Mesenchymal stem cell (in vitro differentiated cells and primary cell): Measurements from ENCODE around the gene RNASE8. TPM values are rescaled to one million over a fixed set of nuclear protein-coding genes. Genes with fewer than 3 reads are reported as not detected.
"Not testable (repeated sequence)": the region's sequence is repeated elsewhere in the genome, so short reads cannot be mapped to it uniquely, and the experiment has no call there.

Experiments used
- DNase-seq: peaks from one replicate; pipeline ENCODE4 v3.0.0-alpha.2; 2013
- H2AFZ ChIP-seq: one replicate; pipeline ENCODE4 v1.6.1; 2013; ENCODE audit warnings: low read depth, mild to moderate bottlenecking, control low read depth, inconsistent platforms, low read length, moderate library complexity
- H2AK5ac ChIP-seq: 2 replicates; pipeline ENCODE4 v1.6.1; 2013; ENCODE audit warnings: low read length, moderate library complexity, mild to moderate bottlenecking, inconsistent platforms; ENCODE audit not compliant: severe bottlenecking
- H2BK120ac ChIP-seq: one replicate; pipeline ENCODE4 v1.6.1; 2013; ENCODE audit warnings: low read depth, mild to moderate bottlenecking, inconsistent platforms, low read length, moderate library complexity
- H2BK12ac ChIP-seq, 2 experiments: one replicate each; pipeline ENCODE4 v1.6.1; 2013; ENCODE audit warnings: inconsistent platforms in 2 of 2, low read length in 2 of 2, mild to moderate bottlenecking in 2 of 2, moderate library complexity in 2 of 2, control low read depth in 1 of 2
- H2BK15ac ChIP-seq: one replicate; pipeline ENCODE4 v1.6.1; 2013; ENCODE audit warnings: mild to moderate bottlenecking, low read depth, inconsistent platforms; ENCODE audit not compliant: poor library complexity, severe bottlenecking
- H2BK5ac ChIP-seq: 2 replicates; pipeline ENCODE4 v1.6.1; 2013; ENCODE audit warnings: low read depth, mild to moderate bottlenecking, low read length, control low read depth, inconsistent platforms; ENCODE audit not compliant: poor library complexity, severe bottlenecking
- H3K14ac ChIP-seq, 2 experiments: one replicate each; pipeline ENCODE4 v1.6.1; 2013; ENCODE audit warnings: inconsistent platforms in 2 of 2, low read length in 2 of 2, control low read depth in 1 of 2, mild to moderate bottlenecking in 1 of 2, moderate library complexity in 1 of 2
- H3K18ac ChIP-seq, 2 experiments: one replicate each; pipeline ENCODE4 v1.6.1; 2013; ENCODE audit warnings: inconsistent platforms in 2 of 2, low read length in 2 of 2, control low read depth in 1 of 2, low read depth in 1 of 2, mild to moderate bottlenecking in 1 of 2
- H3K23ac ChIP-seq, 2 experiments: one replicate each; pipeline ENCODE4 v1.6.1; 2013; ENCODE audit warnings: inconsistent platforms in 2 of 2, low read length in 2 of 2, mild to moderate bottlenecking in 2 of 2, moderate library complexity in 2 of 2, control low read depth in 1 of 2
- H3K27ac ChIP-seq: 2 replicates; pipeline ENCODE4 v1.5.1; 2013; ENCODE audit warnings: mild to moderate bottlenecking, moderate library complexity, low read length, control low read depth, inconsistent platforms; ENCODE audit not compliant: poor library complexity, severe bottlenecking
- H3K27me3 ChIP-seq, 2 experiments: 2 replicates each; pipeline versions ENCODE4 v1.6.1 to v1.7.0; 2013; ENCODE audit warnings: low read length in 2 of 2, mild to moderate bottlenecking in 2 of 2, moderate library complexity in 2 of 2, control low read depth in 1 of 2, inconsistent platforms in 1 of 2; ENCODE audit not compliant: control insufficient read depth in 1 of 2, insufficient read depth in 1 of 2
- H3K36me3 ChIP-seq, 2 experiments: 2 replicates each; pipeline versions ENCODE4 v1.6.1 to v1.7.0; 2013; ENCODE audit warnings: low read length in 2 of 2, control low read depth in 1 of 2, inconsistent platforms in 1 of 2, low read depth in 1 of 2, mild to moderate bottlenecking in 1 of 2; ENCODE audit not compliant: insufficient read depth in 2 of 2, control insufficient read depth in 1 of 2
- H3K4ac ChIP-seq, 2 experiments: one replicate each; pipeline ENCODE4 v1.6.1; 2013; ENCODE audit warnings: inconsistent platforms in 2 of 2, low read length in 2 of 2, mild to moderate bottlenecking in 2 of 2, moderate library complexity in 2 of 2, control low read depth in 1 of 2, low read depth in 1 of 2
- H3K4me1 ChIP-seq: 2 replicates; pipeline ENCODE4 v1.6.1; 2013; ENCODE audit warnings: low read depth, low read length, control low read depth; ENCODE audit not compliant: control insufficient read depth, insufficient read depth
- H3K4me2 ChIP-seq: 2 replicates; pipeline ENCODE4 v1.6.1; 2013; ENCODE audit warnings: low read length, mild to moderate bottlenecking, inconsistent platforms; ENCODE audit not compliant: poor library complexity, severe bottlenecking
- H3K4me3 ChIP-seq, 2 experiments: 2 replicates each; pipeline versions ENCODE4 v1.5.1 to v1.7.0; 2013; ENCODE audit warnings: low read length in 2 of 2, mild to moderate bottlenecking in 2 of 2, control low read depth in 1 of 2, low read depth in 1 of 2; ENCODE audit not compliant: insufficient read depth in 1 of 2
- H3K79me1 ChIP-seq: replicated peaks from 2 replicates; pipeline ENCODE4 v1.6.1; 2013; ENCODE audit warnings: mild to moderate bottlenecking, control low read depth, low read length, inconsistent platforms; ENCODE audit not compliant: poor library complexity, severe bottlenecking
- H3K9ac ChIP-seq: 2 replicates; pipeline ENCODE4 v1.7.0; 2013; ENCODE audit warnings: mild to moderate bottlenecking, low read length, moderate library complexity
- H3K9me3 ChIP-seq: 2 replicates; pipeline ENCODE4 v1.7.0; 2013; ENCODE audit warnings: mild to moderate bottlenecking, low read length; ENCODE audit not compliant: control insufficient read depth
- H4K8ac ChIP-seq: one replicate; pipeline ENCODE4 v1.6.1; 2013; ENCODE audit warnings: inconsistent platforms, mild to moderate bottlenecking, low read length, moderate library complexity
- H4K91ac ChIP-seq: one replicate; pipeline ENCODE4 v1.6.1; 2013; ENCODE audit warnings: mild to moderate bottlenecking, low read length, inconsistent platforms
- WGBS: methylation state at CpG from one replicate; pipeline ENCODE4 v1.1.7; 2013; ENCODE audit warnings: mixed read lengths; 5-methylcytosine and 5-hydroxymethylcytosine counted together
- polyA plus RNA-seq, 2 experiments: library from polyadenylated mRNA; stranded (reverse); fragments of 200-250 nt; gene quantifications; one replicate each; pipeline ENCODE4 v1.2.3, GENCODE V29; 2013

Gene RNASE8, protein sequence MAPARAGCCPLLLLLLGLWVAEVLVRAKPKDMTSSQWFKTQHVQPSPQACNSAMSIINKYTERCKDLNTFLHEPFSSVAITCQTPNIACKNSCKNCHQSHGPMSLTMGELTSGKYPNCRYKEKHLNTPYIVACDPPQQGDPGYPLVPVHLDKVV
- polyA plus RNA-seq (2013, experiment 1 of 2), result not detected
- polyA plus RNA-seq (2013, experiment 2 of 2), result not detected

DNA sequence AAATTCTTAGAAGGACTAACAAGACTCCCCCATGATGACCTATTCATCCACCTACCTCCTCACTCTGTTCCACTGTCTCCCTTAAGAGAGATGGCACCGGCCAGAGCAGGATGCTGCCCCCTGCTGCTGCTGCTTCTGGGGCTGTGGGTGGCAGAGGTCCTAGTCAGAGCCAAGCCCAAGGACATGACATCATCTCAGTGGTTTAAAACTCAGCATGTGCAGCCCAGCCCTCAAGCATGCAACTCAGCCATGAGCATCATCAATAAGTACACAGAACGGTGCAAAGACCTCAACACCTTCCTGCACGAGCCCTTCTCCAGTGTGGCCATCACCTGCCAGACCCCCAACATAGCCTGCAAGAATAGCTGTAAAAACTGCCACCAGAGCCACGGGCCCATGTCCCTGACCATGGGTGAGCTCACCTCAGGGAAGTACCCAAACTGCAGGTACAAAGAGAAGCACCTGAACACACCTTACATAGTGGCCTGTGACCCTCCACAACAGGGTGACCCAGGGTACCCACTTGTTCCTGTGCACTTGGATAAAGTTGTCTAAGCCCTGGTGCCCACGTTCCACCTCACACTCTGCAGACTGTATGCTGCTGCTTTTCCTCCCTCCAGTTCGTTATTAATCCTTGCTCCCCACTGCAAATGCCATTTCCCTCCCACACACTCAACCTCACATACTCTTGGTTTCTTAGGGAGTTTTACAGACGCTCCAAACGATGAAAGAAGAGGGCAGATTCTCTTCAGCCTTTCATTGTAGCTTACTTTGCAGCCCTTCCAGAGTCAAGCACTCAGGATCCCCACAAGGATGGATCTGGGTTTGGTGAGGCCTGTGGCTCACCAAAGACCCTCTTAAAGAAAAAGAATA, at the start of gene RNASE8:
TSS of gene RNASE8 (plus strand) at position 20 of the 873 bp plus-strand sequence. CDS start at position 91, 71 bp downstream.
- Histone ChIP-seq H3K4me3 (no peak within 1 kb of the TSS), H3K9ac (no peak within 1 kb of the TSS), H3K18ac (no peak within 1 kb of the TSS), H3K23ac (no peak within 1 kb of the TSS), H3K14ac (no peak within 1 kb of the TSS), H2BK5ac (no peak within 1 kb of the TSS), H3K27ac (no peak within 1 kb of the TSS), H2BK15ac (peak within 1 kb of the TSS; percentile 36), H4K91ac (no peak within 1 kb of the TSS), H3K4me2 (no peak within 1 kb of the TSS), H2BK120ac (no peak within 1 kb of the TSS), H3K9me3 (no peaks in the 10 kb centered on the region), H2AFZ (no peak within 1 kb of the TSS), H3K36me3 (no peaks in the 10 kb centered on the region), H2AK5ac (peak within 1 kb of the TSS; percentile 30), H3K4ac (no peak within 1 kb of the TSS), H2BK12ac (no peak within 1 kb of the TSS), H3K27me3 (no peaks in the 10 kb centered on the region), H3K79me1 (no peaks in the 10 kb centered on the region), H3K4me1 (peaks cover 19% of the 10 kb centered on the region), H4K8ac (no peak within 1 kb of the TSS)
- no peak for DNase-seq
- WGBS, result 84% methylated on average over 8 of the region's 8 CpGs

DNA sequence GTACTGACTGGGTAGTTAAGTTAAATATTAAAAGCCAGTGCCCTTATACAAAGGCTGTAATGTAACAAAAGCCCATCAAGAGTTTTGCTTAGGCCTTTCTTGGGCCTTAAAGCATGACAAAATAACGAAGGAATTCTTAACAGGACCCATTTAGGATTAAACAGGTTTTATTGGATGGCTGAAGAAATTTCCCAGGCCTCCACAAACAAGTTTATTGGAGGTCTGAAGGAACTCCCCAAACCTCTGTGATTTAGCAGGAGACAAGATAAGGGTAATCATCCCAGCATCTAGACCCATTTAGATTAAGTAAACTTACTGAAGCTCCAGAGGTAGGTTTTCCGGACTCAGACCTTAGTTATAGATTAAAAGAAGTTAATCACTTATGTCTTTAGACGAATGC, 47.9 kb upstream of the RNASE8 start:
- H3K27ac ChIP-seq, H3K18ac ChIP-seq, H3K4me1 ChIP-seq, H2BK5ac ChIP-seq, H3K4me3 ChIP-seq, H2AFZ ChIP-seq, H3K14ac ChIP-seq, H2BK120ac ChIP-seq, H2BK15ac ChIP-seq, H4K8ac ChIP-seq, H3K9me3 ChIP-seq, H4K91ac ChIP-seq, H3K23ac ChIP-seq, H2BK12ac ChIP-seq, H3K4me2 ChIP-seq, H3K36me3 ChIP-seq, DNase-seq, H2AK5ac ChIP-seq, H3K9ac ChIP-seq, H3K4ac ChIP-seq, H3K79me1 ChIP-seq: not testable (repeated sequence)
- peaks cover 20 to 35% of the 10 kb centered on the region in 2 experiments for H3K27me3 ChIP-seq
- 50% methylated on average over 1 of the region's 3 CpGs for WGBS

DNA sequence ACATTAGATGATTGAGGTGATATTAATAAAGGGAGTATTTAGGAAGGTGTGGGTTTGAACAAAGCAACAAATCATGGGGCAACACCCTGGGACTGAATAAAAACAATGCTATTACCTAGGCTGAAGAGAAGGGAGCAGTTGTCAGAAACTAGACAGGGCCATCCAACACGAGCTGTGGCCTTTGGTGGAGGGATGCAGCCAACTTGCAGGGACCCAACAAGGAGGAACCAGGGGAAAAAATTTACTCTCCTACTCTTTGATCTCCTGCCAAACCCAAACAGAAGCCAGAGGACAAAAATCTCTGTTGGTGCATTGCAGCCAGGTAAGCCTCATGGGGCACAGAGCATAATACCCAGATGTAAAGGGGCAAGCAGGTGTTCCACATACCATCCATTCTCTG, 46.5 kb upstream of the RNASE8 start:
- Histone ChIP-seq H3K79me1 (no peaks in the 10 kb centered on the region), H2AFZ (no peak overlapping the region), H3K4me1 (peaks cover 2% of the 10 kb centered on the region), H3K27me3 (peaks cover 20 to 35% of the 10 kb centered on the region in 2 experiments), H2BK120ac (no peak overlapping the region), H2AK5ac (no peak overlapping the region), H3K36me3 (no peaks in the 10 kb centered on the region), H2BK15ac (no peak overlapping the region), H3K27ac (no peak overlapping the region), H3K9me3 (no peaks in the 10 kb centered on the region), H3K23ac (no peak overlapping the region), H2BK5ac (no peak overlapping the region), H3K14ac (no peak overlapping the region), H4K8ac (no peak overlapping the region), H3K18ac (no peak overlapping the region), H3K4me3 (no peak overlapping the region), H3K4me2 (no peak overlapping the region), H3K4ac (no peak overlapping the region), H4K91ac (no peak overlapping the region), H3K9ac (no peak overlapping the region), H2BK12ac (no peak overlapping the region)
- 48% methylated on average over 1 of the region's 1 CpG for WGBS
- DNase-seq, result no peak

DNA sequence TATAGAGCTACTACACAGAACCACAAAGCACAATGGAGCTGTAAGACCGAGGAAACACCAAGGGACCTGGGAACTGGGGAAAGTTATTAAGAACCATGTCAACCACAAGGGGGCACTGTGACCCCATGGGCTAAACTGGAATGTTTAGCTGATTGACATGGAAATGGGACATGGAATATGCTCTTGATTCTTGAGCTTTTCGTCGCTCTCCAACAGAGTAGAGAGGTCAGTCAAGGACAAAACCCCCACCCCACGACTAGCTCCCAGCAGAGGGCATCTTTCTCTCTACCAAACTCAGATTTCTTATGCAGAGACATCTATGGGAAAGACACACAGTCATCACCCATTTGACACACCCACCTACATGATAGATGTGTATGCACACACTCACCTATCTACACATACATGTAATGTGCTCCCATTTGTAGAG, 42.8 kb upstream of the RNASE8 start:
- no peak overlapping the region for H3K4me3 ChIP-seq
- no peak overlapping the region for H4K8ac ChIP-seq
- no peaks in the 10 kb centered on the region for H3K79me1 ChIP-seq
- H3K36me3 ChIP-seq, result no peaks in the 10 kb centered on the region
- H3K27ac ChIP-seq, result no peak overlapping the region
- no peak overlapping the region for H3K23ac ChIP-seq
- no peak overlapping the region for H3K14ac ChIP-seq
- no peak overlapping the region for H2BK15ac ChIP-seq
- no peak overlapping the region for H3K4me2 ChIP-seq
- H3K27me3 ChIP-seq, result peaks cover 24 to 51% of the 10 kb centered on the region in 2 experiments
- peaks cover 3% of the 10 kb centered on the region for H3K4me1 ChIP-seq
- H3K9ac ChIP-seq, result no peak overlapping the region
- DNase-seq, result peak; percentile 85
- 5% methylated on average over 4 of the region's 4 CpGs for WGBS
- no peak overlapping the region for H3K18ac ChIP-seq
- no peak overlapping the region for H2BK12ac ChIP-seq
- no peak overlapping the region for H4K91ac ChIP-seq
- no peak overlapping the region for H2AK5ac ChIP-seq
- no peaks in the 10 kb centered on the region for H3K9me3 ChIP-seq
- no peak overlapping the region for H3K4ac ChIP-seq
- no peak overlapping the region for H2AFZ ChIP-seq
- no peak overlapping the region for H2BK5ac ChIP-seq
- no peak overlapping the region for H2BK120ac ChIP-seq
